ENCODE results near the gene APBB2. TPM values are rescaled to one million over a fixed set of nuclear protein-coding genes. Genes with fewer than 3 reads are reported as not detected.

The APBB2 gene
- total RNA-seq, 4 donors from 2014 or later, result 42.4 to 95.8 (median 51.3) TPM

DNA sequence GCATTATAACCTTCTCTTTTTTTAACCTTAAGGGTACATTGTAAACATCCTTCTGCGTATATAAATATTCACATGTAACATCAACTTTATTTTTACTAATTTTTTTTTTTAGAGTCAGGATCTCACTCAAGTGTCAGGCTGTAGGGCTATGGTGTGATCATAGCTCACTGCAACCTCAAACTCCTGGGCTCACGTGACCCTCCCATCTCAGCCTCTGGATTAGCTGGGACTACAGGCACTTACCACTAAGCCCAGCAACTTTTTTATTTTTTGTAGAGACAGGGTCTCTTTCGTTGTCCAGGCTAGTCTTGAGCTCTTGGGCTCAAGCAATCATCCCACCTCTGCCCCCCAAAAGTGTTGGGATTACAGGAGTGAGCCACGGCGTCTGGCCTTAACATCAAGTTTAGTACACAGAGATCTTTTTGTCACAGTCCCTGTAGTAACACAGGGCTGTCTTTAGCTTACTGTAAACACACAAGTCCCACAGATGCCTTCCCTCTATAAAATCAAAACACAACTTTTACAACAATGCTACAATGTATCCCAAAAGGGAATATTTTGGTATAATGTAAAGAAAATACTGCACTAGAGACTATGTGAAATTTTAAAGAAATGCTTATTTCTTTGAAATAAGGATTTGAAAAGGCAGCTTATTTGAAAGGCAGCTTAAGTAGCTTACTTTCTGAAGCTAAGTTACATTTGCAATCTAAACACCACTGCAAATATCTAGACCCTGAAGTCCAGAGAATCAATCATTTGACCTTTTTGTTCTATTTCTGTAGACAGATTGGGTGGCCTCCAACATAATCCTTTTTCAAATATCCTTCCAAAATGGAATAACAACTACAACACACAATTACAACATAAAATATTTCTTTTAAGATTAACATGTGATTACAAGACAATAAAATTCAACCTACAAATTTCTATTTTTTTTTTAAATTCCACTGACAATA lies 116.0 kb downstream of the APBB2 start:
- H3K4me3 ChIP-seq, result no peak overlapping the region
- H3K9me3 ChIP-seq, result no peaks in the 10 kb centered on the region
- no peaks in the 10 kb centered on the region for H3K36me3 ChIP-seq
- no peaks in the 10 kb centered on the region for H3K27me3 ChIP-seq
- H3K4me1 ChIP-seq, result peaks cover 2% of the 10 kb centered on the region
- DNase-seq (ENCODE audit: low spot score in 2 of 2), result no peak
- no peak for TF ChIP-seq POLR2A (IDR thresholded peaks at IDR 0.05)
- no peak overlapping the region for H3K27ac ChIP-seq
- WGBS, result 76% methylated on average over 5 of the region's 5 CpGs

- Histone ChIP-seq H3K4me3 (no peak overlapping the region), H3K27me3 (no peaks in the 10 kb centered on the region), H3K27ac (no peak overlapping the region), H3K9me3 (no peaks in the 10 kb centered on the region), H3K36me3 (no peaks in the 10 kb centered on the region), H3K4me1 (peaks cover 2% of the 10 kb centered on the region)
- DNase-seq (ENCODE audit: low spot score in 2 of 2), result no peak
- TF ChIP-seq POLR2AphosphoS5 (IDR thresholded peaks at IDR 0.05) (no peak), EP300 (IDR thresholded peaks at IDR 0.05) (no peak), POLR2A (IDR thresholded peaks at IDR 0.05) (no peak), CTCF (IDR thresholded peaks at IDR 0.05) (no peak)
- 75% methylated on average over 4 of the region's 4 CpGs for WGBS
Measured at GRCh38 chr4:41095973-41096372, 118.4 kb downstream of the APBB2 start.

- Histone ChIP-seq H3K4me1 (peaks cover 2% of the 10 kb centered on the region), H3K4me3 (no peak overlapping the region), H3K27ac (no peak overlapping the region), H3K9me3 (no peaks in the 10 kb centered on the region), H3K36me3 (no peaks in the 10 kb centered on the region), H3K27me3 (no peaks in the 10 kb centered on the region)
- WGBS, result 86% methylated on average over 2 of the region's 2 CpGs
- DNase-seq (ENCODE audit: low spot score in 2 of 2), result no peak
- TF ChIP-seq POLR2A (IDR thresholded peaks at IDR 0.05) (no peak), POLR2AphosphoS5 (IDR thresholded peaks at IDR 0.05) (no peak), EP300 (IDR thresholded peaks at IDR 0.05) (no peak)
Measured at GRCh38 chr4:41095192-41095872, 119.0 kb downstream of the APBB2 start.

DNA sequence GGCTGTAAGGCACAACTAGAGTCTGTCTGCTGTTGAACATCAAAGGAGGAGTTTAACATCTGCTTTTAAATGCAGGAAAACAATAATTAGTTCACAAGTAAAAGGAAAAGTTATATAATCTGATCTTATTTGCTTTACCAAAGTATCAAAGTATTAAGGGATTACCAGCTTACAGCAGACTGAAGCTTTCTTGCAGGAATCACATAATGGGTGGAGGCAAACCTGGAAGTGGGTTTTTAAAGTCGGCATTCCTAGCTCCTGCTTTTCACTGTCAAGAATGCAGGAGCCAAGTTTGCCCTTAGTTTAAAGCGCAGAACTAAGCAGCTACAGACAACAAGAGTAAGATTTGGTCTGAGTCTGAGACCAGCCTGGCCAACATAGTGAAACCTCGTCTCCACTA lies 122.2 kb downstream of the APBB2 start:
- H3K36me3 ChIP-seq, result no peaks in the 10 kb centered on the region
- H3K4me3 ChIP-seq, result no peak overlapping the region
- no peak for DNase-seq (ENCODE audit: low spot score in 2 of 2)
- no peaks in the 10 kb centered on the region for H3K27me3 ChIP-seq
- H3K9me3 ChIP-seq, result no peaks in the 10 kb centered on the region
- no peak overlapping the region for H3K27ac ChIP-seq
- TF ChIP-seq POLR2AphosphoS5 (IDR thresholded peaks at IDR 0.05), result no peak
- no peak for TF ChIP-seq EP300 (IDR thresholded peaks at IDR 0.05)
- no peak for TF ChIP-seq POLR2A (IDR thresholded peaks at IDR 0.05)
- TF ChIP-seq CTCF (IDR thresholded peaks at IDR 0.05), result no peak
- WGBS, result 83% methylated on average over 3 of the region's 3 CpGs
- no peaks in the 10 kb centered on the region for H3K4me1 ChIP-seq

DNA sequence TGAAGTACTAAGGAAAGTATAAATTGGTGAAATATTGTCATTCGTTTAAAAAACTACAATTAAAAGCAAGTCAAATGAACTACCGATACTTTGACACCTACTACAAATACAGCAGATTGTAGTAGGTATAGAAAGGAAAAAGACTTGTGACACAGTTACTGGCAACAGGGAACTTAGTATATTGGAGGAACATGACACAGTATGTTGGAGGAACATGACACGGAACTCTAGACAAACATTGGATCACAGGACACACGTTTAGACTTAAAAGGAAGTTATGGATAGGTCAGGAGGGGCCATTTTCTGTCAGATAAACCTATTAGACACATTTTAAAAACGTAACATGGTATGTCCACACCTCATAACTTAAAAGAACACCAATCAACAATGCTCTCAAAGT lies 132.5 kb downstream of the APBB2 start:
- Histone ChIP-seq H3K4me1 (no peaks in the 10 kb centered on the region), H3K27me3 (no peaks in the 10 kb centered on the region), H3K9me3 (peaks cover 8% of the 10 kb centered on the region), H3K27ac (no peak overlapping the region), H3K4me3 (no peak overlapping the region), H3K36me3 (no peaks in the 10 kb centered on the region)
- no peak for DNase-seq (ENCODE audit: low spot score in 2 of 2)
- TF ChIP-seq CTCF (IDR thresholded peaks at IDR 0.05) (no peak), POLR2AphosphoS5 (IDR thresholded peaks at IDR 0.05) (no peak), EP300 (IDR thresholded peaks at IDR 0.05) (no peak), POLR2A (IDR thresholded peaks at IDR 0.05) (no peak)
- WGBS, result 89% methylated on average over 5 of the region's 5 CpGs

DNA sequence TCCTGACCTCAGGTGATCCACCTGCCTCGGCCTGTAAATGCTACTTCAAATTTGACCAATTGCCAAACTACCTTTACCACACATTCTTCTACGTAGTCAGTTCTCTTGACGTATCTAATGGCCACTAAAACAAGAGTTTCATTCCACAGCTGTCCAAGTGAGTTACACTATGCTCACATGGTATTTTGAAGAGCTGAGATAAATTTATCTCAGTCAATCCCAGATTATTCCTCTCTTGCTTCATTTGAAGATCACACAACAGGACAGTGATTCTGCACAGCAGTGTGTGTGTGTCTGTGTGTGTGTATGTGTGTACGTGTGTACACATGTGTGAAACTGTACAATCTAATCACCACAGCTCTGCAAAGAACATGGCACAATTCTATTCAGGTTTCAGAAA lies 133.4 kb downstream of the APBB2 start:
- Histone ChIP-seq H3K27ac (no peak overlapping the region), H3K36me3 (no peaks in the 10 kb centered on the region), H3K27me3 (no peaks in the 10 kb centered on the region), H3K4me1 (no peaks in the 10 kb centered on the region), H3K4me3 (no peak overlapping the region), H3K9me3 (peaks cover 1% of the 10 kb centered on the region)
- 85% methylated on average over 4 of the region's 4 CpGs for WGBS
- DNase-seq (ENCODE audit: low spot score in 2 of 2), result no peak
- TF ChIP-seq EP300 (IDR thresholded peaks at IDR 0.05) (no peak), POLR2A (IDR thresholded peaks at IDR 0.05) (no peak), POLR2AphosphoS5 (IDR thresholded peaks at IDR 0.05) (no peak), CTCF (IDR thresholded peaks at IDR 0.05) (no peak)
